Neuronal stem cell (in vitro differentiated cells): ENCODE measurements around the gene KRT9.
A peak's percentile ranks its signal among the peaks of the same experiment; 100 is the strongest.

Experiments used
- DNase-seq: peaks from one replicate; pipeline ENCODE4 v3.0.0-alpha.2; 2013; ENCODE audit warnings: low spot score
- H2AFZ ChIP-seq: one replicate; pipeline ENCODE4 v1.6.1; 2013; ENCODE audit warnings: mild to moderate bottlenecking, low read length, inconsistent platforms
- H2AK5ac ChIP-seq: 2 replicates; pipeline ENCODE4 v1.6.1; 2013; ENCODE audit warnings: low read depth, mild to moderate bottlenecking, inconsistent platforms, low read length, moderate library complexity, mixed read lengths
- H2BK120ac ChIP-seq: 2 replicates; pipeline ENCODE4 v1.6.1; 2013; ENCODE audit warnings: low read depth, mild to moderate bottlenecking, inconsistent platforms, low read length, moderate library complexity, mixed read lengths
- H2BK12ac ChIP-seq: one replicate; pipeline ENCODE4 v1.6.1; 2013; ENCODE audit warnings: low read length, inconsistent platforms
- H2BK15ac ChIP-seq: 2 replicates; pipeline ENCODE4 v1.6.1; 2013; ENCODE audit warnings: mild to moderate bottlenecking, low read length, inconsistent platforms, mixed read lengths
- H2BK5ac ChIP-seq: one replicate; pipeline ENCODE4 v1.6.1; 2013; ENCODE audit warnings: inconsistent platforms, mild to moderate bottlenecking, low read length, moderate library complexity
- H3K14ac ChIP-seq: one replicate; pipeline ENCODE4 v1.6.1; 2013; ENCODE audit warnings: low read length, inconsistent platforms
- H3K18ac ChIP-seq: 2 replicates; pipeline ENCODE4 v1.6.1; 2013; ENCODE audit warnings: low read length, inconsistent platforms
- H3K23ac ChIP-seq: 2 replicates; pipeline ENCODE4 v1.6.1; 2013; ENCODE audit warnings: low read depth, mild to moderate bottlenecking, mixed read lengths, low read length, inconsistent platforms; ENCODE audit not compliant: poor library complexity
- H3K27ac ChIP-seq: replicated peaks from 3 replicates; pipeline ENCODE4 v1.5.1; 2013; ENCODE audit warnings: low read length, inconsistent platforms
- H3K27me3 ChIP-seq, 3 experiments: 2 replicates each; pipeline ENCODE4 v1.6.1; 2013; ENCODE audit warnings: low read length in 3 of 3, mild to moderate bottlenecking in 2 of 3, inconsistent platforms in 1 of 3, low read depth in 1 of 3, mixed read lengths in 1 of 3, moderate library complexity in 1 of 3; ENCODE audit not compliant: control insufficient read depth in 3 of 3, insufficient read depth in 3 of 3
- H3K36me3 ChIP-seq, 2 donors: replicated peaks in 1 of 2; 2 replicates each; pipeline ENCODE4 v1.6.1; 2013; ENCODE audit warnings: low read length in 2 of 2; ENCODE audit not compliant: control insufficient read depth in 2 of 2, insufficient read depth in 2 of 2
- H3K4ac ChIP-seq: 2 replicates; pipeline ENCODE4 v1.6.1; 2013; ENCODE audit warnings: inconsistent platforms, mild to moderate bottlenecking, low read length, moderate library complexity
- H3K4me1 ChIP-seq, 2 donors: 1 replicate in 1 of 2; 2 replicates in 1 of 2; pipeline ENCODE4 v1.6.1; 2013; ENCODE audit warnings: low read length in 2 of 2, low read depth in 1 of 2; ENCODE audit not compliant: control insufficient read depth in 2 of 2, insufficient read depth in 1 of 2
- H3K4me2 ChIP-seq: one replicate; pipeline ENCODE4 v1.6.1; 2013; ENCODE audit warnings: mild to moderate bottlenecking, low read length, inconsistent platforms; ENCODE audit not compliant: insufficient read depth, poor library complexity, severe bottlenecking
- H3K4me3 ChIP-seq, 2 donors: 2 replicates each; pipeline ENCODE4 v1.5.1; 2013; ENCODE audit warnings: low read length in 2 of 2, mild to moderate bottlenecking in 2 of 2, inconsistent platforms in 1 of 2, moderate library complexity in 1 of 2
- H3K79me1 ChIP-seq: one replicate; pipeline ENCODE4 v1.6.1; 2013; ENCODE audit warnings: low read depth, mild to moderate bottlenecking, inconsistent platforms, low read length, moderate library complexity
- H3K9ac ChIP-seq: one replicate; pipeline ENCODE4 v1.6.1; 2013; ENCODE audit warnings: mild to moderate bottlenecking, low read depth, low read length, inconsistent platforms; ENCODE audit not compliant: poor library complexity
- H3K9me3 ChIP-seq, 2 donors: replicated peaks in 1 of 2; 2 replicates each; pipeline versions ENCODE3 to v1.6.1; 2013; ENCODE audit warnings: low read length in 2 of 2, mild to moderate bottlenecking in 2 of 2, inconsistent platforms in 1 of 2, low read depth in 1 of 2, mixed read lengths in 1 of 2, moderate library complexity in 1 of 2; ENCODE audit not compliant: control insufficient read depth in 2 of 2, insufficient read depth in 1 of 2
- H4K8ac ChIP-seq: one replicate; pipeline ENCODE4 v1.6.1; 2013; ENCODE audit warnings: low read depth, mild to moderate bottlenecking, inconsistent platforms, low read length, moderate library complexity
- H4K91ac ChIP-seq: one replicate; pipeline ENCODE4 v1.6.1; 2013; ENCODE audit warnings: low read length, low read depth, mild to moderate bottlenecking, inconsistent platforms; ENCODE audit not compliant: poor library complexity
- WGBS, 2 donors: extraction: QIAGEN DNeasy Blood & Tissue Kit; methylation state at CpG; one replicate each; pipeline ENCODE4 v1.1.7; 2013; ENCODE audit warnings: missing lambda C conversion rate in 2 of 2, mixed read lengths in 1 of 2; ENCODE audit not compliant: insufficient read length in 2 of 2, insufficient replicate concordance in 1 of 2; ENCODE audit errors: extremely low coverage in 2 of 2; 5-methylcytosine and 5-hydroxymethylcytosine counted together

Gene KRT9

DNA sequence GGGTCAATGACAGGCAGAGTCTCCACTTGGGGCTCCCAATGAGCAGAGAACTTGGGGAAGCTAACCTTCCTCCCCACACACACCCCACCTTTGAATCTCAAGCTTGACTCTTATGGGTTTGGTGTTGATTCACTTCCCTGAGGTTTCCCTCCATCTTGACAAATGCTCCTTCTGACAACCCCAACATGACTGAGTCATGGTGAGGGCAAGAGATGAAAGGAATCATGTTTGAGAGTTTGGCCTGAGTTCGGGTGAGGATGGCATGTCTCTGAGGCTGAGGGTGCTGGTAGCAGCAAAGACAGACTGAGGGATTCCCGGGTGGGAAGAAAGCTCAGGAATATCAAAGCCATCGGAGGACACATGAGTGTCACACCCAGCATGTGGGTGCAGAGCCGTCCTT is 18.7 kb downstream of the KRT9 start:
- Histone ChIP-seq H3K27me3 (peaks cover 0 to 9% (median 0%) of the 10 kb centered on the region in 3 experiments), H3K27ac (no peak overlapping the region), H3K9ac (no peak overlapping the region), H3K4ac (no peak overlapping the region), H2BK120ac (no peak overlapping the region), H3K36me3 (no peaks in the 10 kb centered on the region), H2AFZ (no peak overlapping the region), H4K8ac (no peak overlapping the region), H3K4me1 (peaks cover 2 to 8% of the 10 kb centered on the region in 2 donors), H2BK5ac (no peak overlapping the region), H3K14ac (no peak overlapping the region), H3K4me3 (no peak overlapping the region), H3K4me2 (no peak overlapping the region), H2BK15ac (no peak overlapping the region), H3K9me3 (no peaks in the 10 kb centered on the region), H3K23ac (no peak overlapping the region), H3K18ac (no peak overlapping the region), H2BK12ac (no peak overlapping the region), H4K91ac (no peak overlapping the region), H3K79me1 (no peaks in the 10 kb centered on the region), H2AK5ac (no peak overlapping the region)
- no peak for DNase-seq
- WGBS, 2 donors: no CpG with 5 or more reads among the region's 4 CpGs

DNA sequence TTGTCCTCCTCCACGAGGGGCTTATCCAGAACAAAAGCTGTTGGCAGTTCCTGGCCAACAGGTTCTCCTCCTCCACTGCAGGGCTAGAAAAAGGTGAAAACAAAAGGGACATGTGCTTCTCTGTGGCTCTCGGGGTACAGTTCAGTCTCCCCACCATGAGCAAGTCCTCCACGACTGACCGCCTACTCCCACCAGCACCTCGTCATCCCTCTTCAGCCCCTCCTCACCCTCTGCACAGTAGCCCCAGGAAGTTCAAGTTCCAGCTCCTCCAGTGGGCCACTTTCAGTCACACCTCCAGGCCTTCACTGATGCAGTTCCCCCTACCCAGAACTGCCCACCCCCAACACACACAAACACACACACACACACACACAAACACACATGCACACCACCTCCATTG is 19.4 kb downstream of the KRT9 start:
- no peak overlapping the region for H4K8ac ChIP-seq

DNA sequence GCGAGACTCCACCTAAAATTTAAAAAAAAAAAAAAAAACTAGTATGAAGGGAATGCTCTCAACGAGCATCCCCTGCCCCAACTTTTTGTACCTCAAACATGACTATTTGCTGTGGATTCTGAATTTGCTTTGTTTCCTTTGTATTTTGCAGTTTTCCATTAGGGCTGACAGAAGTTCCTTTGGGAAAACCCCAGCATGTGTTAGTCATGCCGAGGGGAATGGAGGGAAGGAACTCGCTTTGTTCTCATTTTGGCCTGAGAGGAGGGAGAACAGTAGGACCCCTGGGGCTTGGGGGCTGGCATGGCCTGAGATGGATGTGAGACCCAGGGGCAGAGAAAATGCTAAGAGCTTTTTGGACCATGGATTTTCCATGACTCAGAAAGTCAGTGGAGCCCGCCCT is 20.5 kb downstream of the KRT9 start:
- WGBS, 2 donors: no CpG with 5 or more reads among the region's 5 CpGs
- Histone ChIP-seq H3K23ac (no peak overlapping the region), H4K91ac (no peak overlapping the region), H2AFZ (no peak overlapping the region), H2BK15ac (no peak overlapping the region), H3K4ac (no peak overlapping the region), H3K9me3 (no peaks in the 10 kb centered on the region), H3K4me3 (no peak overlapping the region), H3K14ac (no peak overlapping the region), H3K4me2 (no peak overlapping the region), H2AK5ac (no peak overlapping the region), H3K4me1 (peaks cover 2 to 13% of the 10 kb centered on the region in 2 donors), H3K18ac (no peak overlapping the region), H2BK12ac (no peak overlapping the region), H3K36me3 (no peaks in the 10 kb centered on the region), H3K27ac (no peak overlapping the region), H3K79me1 (no peaks in the 10 kb centered on the region), H2BK120ac (no peak overlapping the region), H2BK5ac (no peak overlapping the region), H4K8ac (no peak overlapping the region), H3K27me3 (peaks cover 0 to 6% (median 0%) of the 10 kb centered on the region in 3 experiments), H3K9ac (no peak overlapping the region)
- DNase-seq: no peak

More for the DNA sequence above, 19.4 kb downstream of the KRT9 start:
- Histone ChIP-seq H3K18ac (peak overlapping the region; percentile 59), H2AK5ac (peak overlapping the region; percentile 73), H4K91ac (no peak overlapping the region), H2BK12ac (peak overlapping the region; percentile 66), H3K9me3 (no peaks in the 10 kb centered on the region), H3K4ac (no peak overlapping the region), H3K27ac (no peak overlapping the region), H3K4me3 (no peak overlapping the region), H3K4me1 (peaks cover 2 to 13% of the 10 kb centered on the region in 2 donors), H2BK120ac (no peak overlapping the region), H3K9ac (no peak overlapping the region), H3K14ac (no peak overlapping the region), H3K23ac (no peak overlapping the region), H3K4me2 (no peak overlapping the region), H2BK5ac (peak overlapping the region; percentile 8), H2BK15ac (no peak overlapping the region), H3K36me3 (no peaks in the 10 kb centered on the region), H2AFZ (no peak overlapping the region), H3K79me1 (no peaks in the 10 kb centered on the region), H3K27me3 (peaks cover 0 to 7% (median 0%) of the 10 kb centered on the region in 3 experiments)
- no CpG with 5 or more reads among the region's 5 CpGs for WGBS, 2 donors
- DNase-seq: no peak

DNA sequence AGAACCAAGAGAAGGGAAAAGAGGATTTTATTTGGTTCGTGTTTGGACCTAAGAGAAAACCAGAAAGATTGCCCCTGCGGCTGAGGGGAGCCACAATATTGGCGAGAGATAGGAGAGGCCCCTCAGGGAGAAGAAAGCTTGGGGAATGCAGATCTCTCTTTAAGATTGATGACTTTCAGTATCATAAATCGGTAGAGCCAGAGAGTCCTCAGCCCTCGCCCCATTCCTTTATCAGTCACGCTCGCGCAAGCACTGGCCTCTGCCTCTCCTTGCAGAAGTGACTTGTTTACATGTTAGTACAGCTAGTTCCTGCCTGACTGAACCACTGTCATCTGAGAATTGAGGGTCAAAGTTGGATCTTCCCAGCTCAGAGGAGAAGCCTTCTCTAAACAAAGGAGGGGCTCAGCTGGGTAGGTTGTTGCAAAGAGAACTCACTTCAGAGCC is 22.2 kb downstream of the KRT9 start:
- Histone ChIP-seq H3K9me3 (no peaks in the 10 kb centered on the region), H3K14ac (no peak overlapping the region), H3K18ac (no peak overlapping the region), H3K9ac (no peak overlapping the region), H3K27ac (no peak overlapping the region), H3K27me3 (peaks cover 0 to 3% (median 0%) of the 10 kb centered on the region in 3 experiments), H4K91ac (peak overlapping the region; percentile 45), H2AK5ac (no peak overlapping the region), H3K4me1 (peaks cover 2 to 15% of the 10 kb centered on the region in 2 donors), H3K36me3 (no peaks in the 10 kb centered on the region), H3K4me2 (no peak overlapping the region), H3K23ac (no peak overlapping the region), H2BK15ac (no peak overlapping the region), H3K4me3 (no peak overlapping the region), H2AFZ (peak overlapping the region; percentile 86), H2BK12ac (no peak overlapping the region), H3K79me1 (no peaks in the 10 kb centered on the region), H4K8ac (no peak overlapping the region), H2BK120ac (no peak overlapping the region), H2BK5ac (no peak overlapping the region), H3K4ac (no peak overlapping the region)
- DNase-seq: no peak
- no CpG with 5 or more reads among the region's 8 CpGs for WGBS, 2 donors
